Testis (tissue), 3 donors: ENCODE data around the gene NRG2. TPM values are rescaled to one million over a fixed set of nuclear protein-coding genes. Genes with fewer than 3 reads are reported as not detected.

Experiments
- DNase-seq: peaks from one replicate; pipeline ENCODE4 v3.0.0-alpha.2; 2019
- H3K27ac ChIP-seq, 2 donors: fragments of 200-600 bp; sonication (generic); one replicate each; pipeline ENCODE4 v1.5.1; 2019
- H3K27me3 ChIP-seq: fragments of 200-600 bp; sonication (generic); one replicate; pipeline ENCODE4 v1.5.1; 2019
- H3K36me3 ChIP-seq: fragments of 200-600 bp; sonication (generic); one replicate; pipeline ENCODE4 v1.5.1; 2017; ENCODE audit warnings: low read depth; ENCODE audit errors: missing control alignments
- H3K4me1 ChIP-seq: fragments of 200-600 bp; sonication (generic); one replicate; pipeline ENCODE4 v1.5.1; 2019
- H3K4me3 ChIP-seq, 2 donors: fragments of 200-600 bp; sonication (generic); one replicate each; pipeline ENCODE4 v1.5.1; 2017 to 2019
- H3K9me3 ChIP-seq: fragments of 200-600 bp; sonication (generic); one replicate; pipeline ENCODE4 v1.5.1; 2017
- POLR2A ChIP-seq: fragments of 450-650 bp; IDR thresholded peaks from one replicate; pipeline ENCODE4 v1.6.1; 2017; ENCODE audit warnings: antibody characterized with exemption, mild to moderate bottlenecking, moderate library complexity
- WGBS, 2 donors: methylation state at CpG; one replicate each; pipeline ENCODE4 v1.1.5; 2018; 5-methylcytosine and 5-hydroxymethylcytosine counted together
- intact Hi-C: fragments of 100-400 bp; cut with DNase I; formaldehyde crosslinking; loops from one replicate; pipeline ENCODE4 v1.15.1; 2023; ENCODE audit warnings: low total_unique reads
- polyA plus RNA-seq: library from polyadenylated mRNA; stranded (reverse); fragments of 350-450 nt; fragmentation: Illumina TruSeq; extraction: RNeasy Lipid Tissue Mini Kit (QIAGEN cat#74804); gene quantifications from one replicate; pipeline ENCODE4 v1.2.3, GENCODE V29; 2014; ENCODE audit warnings: low read depth, low replicate concordance; ENCODE audit not compliant: insufficient read depth
- total RNA-seq, 2 donors: library from RNA; depleted of rRNA; stranded (reverse); fragments of >200 nt; gene quantifications; one replicate each; pipeline ENCODE4 v1.2.3, GENCODE V29; 2016
- TF ChIP-seq, protein P1 (sequence below), 3 experiments: fragments of 450-650 bp in 2 of 3; fragments of 200-600 bp in 1 of 3; sonication (generic) in 1 of 3; IDR thresholded peaks; one replicate each; pipeline ENCODE4 v1.5.1; 2016 to 2019; ENCODE audit warnings: antibody characterized with exemption in 3 of 3, mild to moderate bottlenecking in 2 of 3, moderate library complexity in 1 of 3

The NRG2 gene
- total and polyA plus RNA-seq, 3 donors from 2014 or later, result 4.8 to 23.2 (median 13.0) TPM

DNA sequence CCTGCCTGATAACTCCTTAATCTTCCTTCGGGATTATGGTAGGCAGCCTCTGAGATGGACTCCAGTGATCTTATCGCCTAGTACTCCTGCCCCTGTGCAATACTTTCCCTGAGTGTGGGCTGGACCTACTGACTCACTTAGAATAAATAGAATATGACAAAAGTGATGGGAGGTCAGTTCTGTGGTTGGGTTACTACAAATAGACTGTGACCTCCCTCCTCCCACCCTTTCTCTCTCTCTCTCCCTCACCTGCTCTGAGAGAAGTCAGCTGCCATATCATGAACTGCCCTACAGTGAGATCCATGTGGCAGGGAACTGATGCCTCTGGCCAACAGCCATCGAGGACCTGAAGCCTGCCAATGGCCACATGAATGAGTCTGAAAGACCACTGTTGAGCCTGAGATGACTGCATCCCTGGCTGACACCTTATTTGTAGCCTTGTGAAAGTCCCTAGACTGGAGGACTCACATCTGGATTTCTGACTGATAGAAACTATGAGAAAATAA, 31.7 kb downstream of the NRG2 start:
- no peaks in the 10 kb centered on the region for H3K36me3 ChIP-seq
- WGBS, 2 donors, result 92 to 93% methylated on average over 3 of the region's 3 CpGs
- intact Hi-C loops, result no loop called here
- H3K27ac ChIP-seq, result no peak overlapping the region
- no peaks in the 10 kb centered on the region for H3K27me3 ChIP-seq
- no peaks in the 10 kb centered on the region for H3K4me1 ChIP-seq
- no peaks in the 10 kb centered on the region for H3K9me3 ChIP-seq
- no peak for DNase-seq
- no peak overlapping the region for H3K4me3 ChIP-seq
- no peak for TF ChIP-seq POLR2A
- TF ChIP-seq, protein P1, sequence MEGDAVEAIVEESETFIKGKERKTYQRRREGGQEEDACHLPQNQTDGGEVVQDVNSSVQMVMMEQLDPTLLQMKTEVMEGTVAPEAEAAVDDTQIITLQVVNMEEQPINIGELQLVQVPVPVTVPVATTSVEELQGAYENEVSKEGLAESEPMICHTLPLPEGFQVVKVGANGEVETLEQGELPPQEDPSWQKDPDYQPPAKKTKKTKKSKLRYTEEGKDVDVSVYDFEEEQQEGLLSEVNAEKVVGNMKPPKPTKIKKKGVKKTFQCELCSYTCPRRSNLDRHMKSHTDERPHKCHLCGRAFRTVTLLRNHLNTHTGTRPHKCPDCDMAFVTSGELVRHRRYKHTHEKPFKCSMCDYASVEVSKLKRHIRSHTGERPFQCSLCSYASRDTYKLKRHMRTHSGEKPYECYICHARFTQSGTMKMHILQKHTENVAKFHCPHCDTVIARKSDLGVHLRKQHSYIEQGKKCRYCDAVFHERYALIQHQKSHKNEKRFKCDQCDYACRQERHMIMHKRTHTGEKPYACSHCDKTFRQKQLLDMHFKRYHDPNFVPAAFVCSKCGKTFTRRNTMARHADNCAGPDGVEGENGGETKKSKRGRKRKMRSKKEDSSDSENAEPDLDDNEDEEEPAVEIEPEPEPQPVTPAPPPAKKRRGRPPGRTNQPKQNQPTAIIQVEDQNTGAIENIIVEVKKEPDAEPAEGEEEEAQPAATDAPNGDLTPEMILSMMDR (IDR thresholded peaks at IDR 0.05), result no peak

DNA sequence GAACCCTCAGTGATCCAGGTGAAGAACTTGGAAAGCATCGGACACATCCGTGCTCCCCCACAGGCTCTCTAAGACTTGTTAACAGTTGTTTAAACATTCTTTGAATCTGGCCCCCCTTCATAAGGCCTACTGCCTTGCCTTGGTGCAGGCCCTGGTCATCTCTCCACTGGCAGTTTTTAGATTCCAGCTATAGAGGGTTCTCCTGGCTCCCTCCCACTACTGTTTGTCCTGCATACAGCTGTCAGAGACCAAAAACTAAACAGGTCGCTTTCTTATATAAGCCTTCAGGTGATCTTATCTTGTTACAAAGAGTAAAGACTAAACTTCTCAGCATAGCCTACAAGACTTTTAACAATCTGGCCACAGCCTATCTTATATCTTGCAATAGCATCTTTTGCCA, 32.3 kb downstream of the NRG2 start:
- TF ChIP-seq, protein P1 (IDR thresholded peaks at IDR 0.05), result no peak
- no peak for TF ChIP-seq POLR2A
- intact Hi-C loops, result no loop called here
- Histone ChIP-seq H3K4me3 (no peak overlapping the region), H3K9me3 (no peaks in the 10 kb centered on the region), H3K36me3 (no peaks in the 10 kb centered on the region), H3K27ac (no peak overlapping the region), H3K27me3 (no peaks in the 10 kb centered on the region), H3K4me1 (no peaks in the 10 kb centered on the region)
- WGBS, 2 donors, result 94 to 95% methylated on average over 3 of the region's 3 CpGs
- DNase-seq, result no peak

DNA sequence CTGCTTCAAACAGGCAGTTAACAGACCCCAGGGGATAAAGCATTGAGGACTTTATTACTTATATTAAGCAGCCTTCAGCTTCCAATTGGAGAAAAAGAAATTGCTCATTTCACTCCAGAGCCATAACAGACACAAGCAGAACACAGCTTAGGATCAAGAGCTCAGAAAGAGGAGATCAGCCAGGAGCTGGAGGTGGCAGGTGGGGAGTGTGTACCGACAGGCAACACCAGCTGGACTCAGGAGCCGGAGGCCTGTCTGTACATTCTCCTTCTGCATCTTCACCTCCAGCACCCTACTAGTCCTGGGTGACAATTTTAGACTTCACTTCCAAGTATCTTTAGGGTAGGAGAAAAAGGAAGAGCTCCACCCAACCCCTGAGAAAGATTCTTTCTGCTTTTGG, 35.8 kb downstream of the NRG2 start:
- 91 to 100% methylated on average over 2 of the region's 2 CpGs for WGBS, 2 donors
- TF ChIP-seq POLR2A, result no peak
- TF ChIP-seq, protein P1 (IDR thresholded peaks at IDR 0.05), result no peak
- H3K4me3 ChIP-seq, result no peak overlapping the region
- no peaks in the 10 kb centered on the region for H3K4me1 ChIP-seq
- intact Hi-C loops, result no loop called here
- DNase-seq, result no peak
- H3K36me3 ChIP-seq, result no peaks in the 10 kb centered on the region
- H3K27me3 ChIP-seq, result no peaks in the 10 kb centered on the region
- no peaks in the 10 kb centered on the region for H3K9me3 ChIP-seq
- H3K27ac ChIP-seq, result no peak overlapping the region

DNA sequence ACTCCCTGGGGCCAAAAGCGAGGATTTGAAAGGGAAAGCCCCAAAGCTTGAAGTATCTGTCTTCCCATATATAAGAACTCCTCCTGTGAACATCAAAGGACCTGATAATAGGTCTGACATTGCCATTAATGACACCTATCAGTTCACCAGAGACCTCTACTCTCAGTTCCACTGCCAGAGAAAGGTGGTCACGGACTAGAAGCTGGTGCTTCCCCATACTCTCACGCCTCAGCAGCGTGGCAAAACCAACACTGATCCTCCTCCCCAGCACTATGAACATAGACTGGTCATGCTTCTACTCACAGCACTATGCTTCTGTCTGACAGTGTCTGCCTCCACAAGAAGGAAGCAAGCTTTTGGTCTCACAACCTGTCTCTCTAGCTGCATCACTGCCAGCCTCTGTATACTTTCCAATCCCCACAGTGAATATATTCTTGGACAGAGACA, 37.9 kb downstream of the NRG2 start:
- H3K27ac ChIP-seq, result no peak overlapping the region
- H3K4me3 ChIP-seq, result no peak overlapping the region
- no peak for DNase-seq
- no peaks in the 10 kb centered on the region for H3K4me1 ChIP-seq
- no peaks in the 10 kb centered on the region for H3K9me3 ChIP-seq
- H3K36me3 ChIP-seq, result no peaks in the 10 kb centered on the region
- WGBS, 2 donors, result 84 to 95% methylated on average over 4 of the region's 4 CpGs
- intact Hi-C loops, result no loop called here
- H3K27me3 ChIP-seq, result no peaks in the 10 kb centered on the region
- no peak for TF ChIP-seq POLR2A
- TF ChIP-seq, protein P1 (IDR thresholded peaks at IDR 0.05), result no peak

DNA sequence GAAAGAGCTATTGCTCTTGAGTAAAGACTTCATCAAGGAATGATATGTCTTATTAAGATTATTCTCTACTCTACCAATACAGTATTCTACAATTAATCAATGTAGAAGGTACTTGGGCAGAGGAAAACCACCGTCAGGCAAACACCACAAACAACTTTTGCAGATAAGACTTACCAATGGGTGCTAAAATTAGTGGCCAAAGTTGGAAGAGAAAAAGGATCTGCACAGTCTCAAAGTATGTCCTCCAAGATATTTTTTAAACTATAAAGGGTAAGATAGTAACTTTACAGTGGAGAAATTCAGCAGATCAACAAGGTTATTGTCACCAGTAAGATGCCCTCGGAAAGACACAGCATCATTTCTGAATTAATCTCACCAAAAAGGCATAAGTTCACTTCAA, 38.9 kb downstream of the NRG2 start:
- no peaks in the 10 kb centered on the region for H3K36me3 ChIP-seq
- WGBS, 2 donors, result 76 to 77% methylated on average over 2 of the region's 2 CpGs
- TF ChIP-seq, protein P1 (IDR thresholded peaks at IDR 0.05), result no peak
- no peak for TF ChIP-seq POLR2A
- no peaks in the 10 kb centered on the region for H3K9me3 ChIP-seq
- DNase-seq, result no peak
- H3K27me3 ChIP-seq, result no peaks in the 10 kb centered on the region
- H3K4me1 ChIP-seq, result no peaks in the 10 kb centered on the region
- no peak overlapping the region for H3K4me3 ChIP-seq
- intact Hi-C loops, result no loop called here
- no peak overlapping the region for H3K27ac ChIP-seq
